ENCODE results near the gene TRANK1. TPM values are rescaled to one million over a fixed set of nuclear protein-coding genes. Genes with fewer than 3 reads are reported as not detected.
"Not testable (repeated sequence)": the region's sequence is repeated elsewhere in the genome, so short reads cannot be mapped to it uniquely, and the experiment has no call there.

The TRANK1 gene
- total RNA-seq, 4 donors from 2014 or later = 9.4 to 31.5 (median 14.6) TPM

- no peak for ATAC-seq (ENCODE audit: low FRiP score)
- no peak for TF ChIP-seq CTCF (IDR thresholded peaks at IDR 0.05)
- DNase-seq (ENCODE audit: low spot score) = no peak
Measured at GRCh38 chr3:36965440-36965839, 20.6 kb upstream of the TRANK1 start.

- DNase-seq (ENCODE audit: low spot score) (no peak), ATAC-seq (ENCODE audit: low FRiP score) (no peak)
- TF ChIP-seq CTCF (IDR thresholded peaks at IDR 0.05) = no peak
Measured at GRCh38 chr3:36964817-36965216, 20.0 kb upstream of the TRANK1 start.

GRCh38 chr3:36964331-36964730 is 19.5 kb upstream of the TRANK1 start:
- no peak for TF ChIP-seq CTCF (IDR thresholded peaks at IDR 0.05)
- ATAC-seq (ENCODE audit: low FRiP score) = no peak
- DNase-seq (ENCODE audit: low spot score) = no peak

GRCh38 chr3:36963008-36963407 is 18.2 kb upstream of the TRANK1 start:
- not testable (repeated sequence) for DNase-seq (ENCODE audit: low spot score); ATAC-seq (ENCODE audit: low FRiP score)

GRCh38 chr3:36960502-36960901 is 15.6 kb upstream of the TRANK1 start:
- ATAC-seq (ENCODE audit: low FRiP score) = no peak
- DNase-seq (ENCODE audit: low spot score) = no peak
- TF ChIP-seq CTCF (IDR thresholded peaks at IDR 0.05) = no peak

GRCh38 chr3:36959821-36960220 is 15.0 kb upstream of the TRANK1 start:
- TF ChIP-seq CTCF (IDR thresholded peaks at IDR 0.05) = no peak
- DNase-seq (ENCODE audit: low spot score) (no peak), ATAC-seq (ENCODE audit: low FRiP score) (no peak)

- TF ChIP-seq CTCF (IDR thresholded peaks at IDR 0.05) = no peak
- peak; percentile 90 for ATAC-seq (ENCODE audit: low FRiP score)
- DNase-seq (ENCODE audit: low spot score) = no peak
Measured at GRCh38 chr3:36957862-36958686, 13.2 kb upstream of the TRANK1 start.

Data from omental fat pad (tissue), 4 donors.